ENCODE data around the gene CLEC4M.

CLEC4M gene

DNA sequence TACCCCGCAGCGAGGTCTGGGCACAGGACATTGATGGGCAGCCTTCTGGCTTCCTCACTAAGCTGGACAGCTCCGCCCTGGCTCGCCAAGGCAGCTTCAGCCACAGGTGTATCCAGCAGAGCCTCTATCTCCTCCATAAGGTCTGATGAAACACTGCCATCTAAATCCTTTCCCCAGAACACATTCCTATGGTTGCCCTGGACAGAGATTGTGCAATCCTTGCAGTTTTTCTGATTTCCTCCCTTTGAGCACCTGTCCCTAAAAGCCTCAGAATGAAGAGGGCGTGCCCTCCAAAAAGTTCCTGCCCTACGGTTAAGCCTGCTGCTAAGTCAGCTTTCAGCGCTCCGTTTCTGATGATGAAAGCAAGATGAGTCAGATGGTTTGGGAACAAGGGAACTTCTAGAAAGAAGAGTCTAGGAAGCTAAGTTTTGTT, 21.0 kb downstream of the CLEC4M start:
- ATAC-seq: 0 out of 3 replicates have a peak, but pooled peaks have one; percentile 25
- no peak for TF ChIP-seq ISL1 (CRISPR knock-in tag; IDR thresholded peaks at IDR 0.05)

- TF ChIP-seq PATZ1 (CRISPR knock-in tag; IDR thresholded peaks at IDR 0.05; ENCODE audit: borderline replicate concordance) (no peak), PPARA (CRISPR knock-in tag; IDR thresholded peaks at IDR 0.05; ENCODE audit: borderline replicate concordance) (no peak), ESRRG (CRISPR knock-in tag; IDR thresholded peaks at IDR 0.05) (no peak), ZFP3 (CRISPR knock-in tag; IDR thresholded peaks at IDR 0.05) (no peak), GLIS3 (CRISPR knock-in tag; IDR thresholded peaks at IDR 0.05) (no peak), ISL1 (CRISPR knock-in tag; IDR thresholded peaks at IDR 0.05) (no peak)
- no peak for ATAC-seq
Measured at GRCh38 chr19:7784856-7785255, 21.8 kb downstream of the CLEC4M start.

DNA sequence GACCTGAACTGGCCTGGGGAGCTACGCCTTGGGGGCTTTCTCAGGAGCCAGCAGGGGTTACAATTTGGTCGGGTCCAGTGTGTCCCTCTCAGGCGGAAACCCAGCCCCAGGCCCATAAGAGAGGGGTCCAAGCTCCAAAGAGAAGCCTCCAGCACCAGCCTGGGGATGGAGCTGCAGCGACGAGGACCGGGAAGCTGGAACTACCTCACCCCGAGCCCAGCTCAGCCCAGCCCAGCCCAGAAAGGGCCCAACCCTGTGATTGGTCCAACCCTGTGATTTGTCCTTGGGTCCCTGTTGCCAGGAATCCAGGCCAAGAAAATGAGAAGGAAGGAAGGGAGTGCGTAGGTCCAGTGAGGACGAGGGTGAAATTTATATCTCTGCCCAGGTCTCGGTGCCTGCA, 24.1 kb downstream of the CLEC4M start:
- TF ChIP-seq TCF4 (CRISPR knock-in tag; IDR thresholded peaks at IDR 0.05; ENCODE audit: borderline replicate concordance): no peak
- no peak for TF ChIP-seq PPARA (CRISPR knock-in tag; IDR thresholded peaks at IDR 0.05; ENCODE audit: borderline replicate concordance)
- TF ChIP-seq, protein P1, sequence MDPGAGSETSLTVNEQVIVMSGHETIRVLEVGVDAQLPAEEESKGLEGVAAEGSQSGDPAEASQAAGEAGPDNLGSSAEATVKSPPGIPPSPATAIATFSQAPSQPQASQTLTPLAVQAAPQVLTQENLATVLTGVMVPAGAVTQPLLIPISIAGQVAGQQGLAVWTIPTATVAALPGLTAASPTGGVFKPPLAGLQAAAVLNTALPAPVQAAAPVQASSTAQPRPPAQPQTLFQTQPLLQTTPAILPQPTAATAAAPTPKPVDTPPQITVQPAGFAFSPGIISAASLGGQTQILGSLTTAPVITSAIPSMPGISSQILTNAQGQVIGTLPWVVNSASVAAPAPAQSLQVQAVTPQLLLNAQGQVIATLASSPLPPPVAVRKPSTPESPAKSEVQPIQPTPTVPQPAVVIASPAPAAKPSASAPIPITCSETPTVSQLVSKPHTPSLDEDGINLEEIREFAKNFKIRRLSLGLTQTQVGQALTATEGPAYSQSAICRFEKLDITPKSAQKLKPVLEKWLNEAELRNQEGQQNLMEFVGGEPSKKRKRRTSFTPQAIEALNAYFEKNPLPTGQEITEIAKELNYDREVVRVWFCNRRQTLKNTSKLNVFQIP (CRISPR knock-in tag; IDR thresholded peaks at IDR 0.05; ENCODE audit: borderline replicate concordance, low read depth): no peak
- TF ChIP-seq ZNF70 (CRISPR knock-in tag; IDR thresholded peaks at IDR 0.05): no peak
- TF ChIP-seq CREB5 (CRISPR knock-in tag; IDR thresholded peaks at IDR 0.05; ENCODE audit: low read depth): no peak
- TF ChIP-seq ARNTL (CRISPR knock-in tag; IDR thresholded peaks at IDR 0.05; ENCODE audit: borderline replicate concordance, low read depth): no peak
- TF ChIP-seq ISL1 (CRISPR knock-in tag; IDR thresholded peaks at IDR 0.05): no peak
- TF ChIP-seq TOX (CRISPR knock-in tag; IDR thresholded peaks at IDR 0.05; ENCODE audit: borderline replicate concordance): no peak
- no peak for TF ChIP-seq ZC3H10 (CRISPR knock-in tag; IDR thresholded peaks at IDR 0.05)
- TF ChIP-seq PATZ1 (CRISPR knock-in tag; IDR thresholded peaks at IDR 0.05; ENCODE audit: borderline replicate concordance): no peak
- TF ChIP-seq TSHZ2 (CRISPR knock-in tag; IDR thresholded peaks at IDR 0.05): no peak
- TF ChIP-seq CSDC2 (CRISPR knock-in tag; IDR thresholded peaks at IDR 0.05): no peak
- TF ChIP-seq RARB (CRISPR knock-in tag; IDR thresholded peaks at IDR 0.05): no peak
- TF ChIP-seq, protein P2, sequence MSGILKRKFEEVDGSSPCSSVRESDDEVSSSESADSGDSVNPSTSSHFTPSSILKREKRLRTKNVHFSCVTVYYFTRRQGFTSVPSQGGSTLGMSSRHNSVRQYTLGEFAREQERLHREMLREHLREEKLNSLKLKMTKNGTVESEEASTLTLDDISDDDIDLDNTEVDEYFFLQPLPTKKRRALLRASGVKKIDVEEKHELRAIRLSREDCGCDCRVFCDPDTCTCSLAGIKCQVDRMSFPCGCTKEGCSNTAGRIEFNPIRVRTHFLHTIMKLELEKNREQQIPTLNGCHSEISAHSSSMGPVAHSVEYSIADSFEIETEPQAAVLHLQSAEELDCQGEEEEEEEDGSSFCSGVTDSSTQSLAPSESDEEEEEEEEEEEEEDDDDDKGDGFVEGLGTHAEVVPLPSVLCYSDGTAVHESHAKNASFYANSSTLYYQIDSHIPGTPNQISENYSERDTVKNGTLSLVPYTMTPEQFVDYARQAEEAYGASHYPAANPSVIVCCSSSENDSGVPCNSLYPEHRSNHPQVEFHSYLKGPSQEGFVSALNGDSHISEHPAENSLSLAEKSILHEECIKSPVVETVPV (CRISPR knock-in tag; IDR thresholded peaks at IDR 0.05): no peak
- no peak for TF ChIP-seq OSR1 (CRISPR knock-in tag; IDR thresholded peaks at IDR 0.05)
- no peak for TF ChIP-seq BACH2 (CRISPR knock-in tag; IDR thresholded peaks at IDR 0.05; ENCODE audit: borderline replicate concordance)
- no peak for TF ChIP-seq ZFP30 (CRISPR knock-in tag; IDR thresholded peaks at IDR 0.05)
- no peak for TF ChIP-seq GLIS3 (CRISPR knock-in tag; IDR thresholded peaks at IDR 0.05)
- TF ChIP-seq ZNF565 (CRISPR knock-in tag; conservative IDR thresholded peaks at IDR 0.05; ENCODE audit: low read depth): no peak
- no peak for TF ChIP-seq SNAI2 (CRISPR knock-in tag; IDR thresholded peaks at IDR 0.05)
- no peak for ATAC-seq

All from SK-N-SH treated with all-trans-retinoic acid at 6 μM for 48 hours (cell line).